Endothelial cell of umbilical vein (primary cell): ENCODE data around the gene ATAD1.
"Not testable (repeated sequence)": the region's sequence is repeated elsewhere in the genome, so short reads cannot be mapped to it uniquely, and the experiment has no call there.

Experiments used
- POLR2A ChIP-seq: IDR thresholded peaks from 2 replicates; pipeline ENCODE4 v1.6.1; 2012; ENCODE audit warnings: low read depth, mild to moderate bottlenecking, control low read depth, low read length
- POLR2AphosphoS5 ChIP-seq: IDR thresholded peaks from 2 replicates; pipeline ENCODE4 v1.6.1; 2012; ENCODE audit warnings: low read depth, mild to moderate bottlenecking, control low read depth, low read length, moderate library complexity; ENCODE audit not compliant: insufficient read depth
- TF ChIP-seq, protein P1 (sequence below): IDR thresholded peaks from 2 replicates; pipeline ENCODE4 v1.6.1; 2011; ENCODE audit not compliant: insufficient read depth, insufficient read length

GRCh38 chr10:87801813-87802435 is 16.1 kb downstream of the ATAD1 start:
- TF ChIP-seq POLR2A, POLR2AphosphoS5: not testable (repeated sequence)
- TF ChIP-seq, protein P1, sequence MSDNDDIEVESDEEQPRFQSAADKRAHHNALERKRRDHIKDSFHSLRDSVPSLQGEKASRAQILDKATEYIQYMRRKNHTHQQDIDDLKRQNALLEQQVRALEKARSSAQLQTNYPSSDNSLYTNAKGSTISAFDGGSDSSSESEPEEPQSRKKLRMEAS, result not testable (repeated sequence)
